Sciatic nerve (tissue), 2 donors: Measurements from ENCODE around the gene RASSF9. TPM values are rescaled to one million over a fixed set of nuclear protein-coding genes. Genes with fewer than 3 reads are reported as not detected.

ENCODE experiments used
- ATAC-seq: fragments of 200-7000 bp; cut with Tn5 transposase; one replicate; pipeline ENCODE4 v1.9.1; 2020; ENCODE audit warnings: mild to moderate bottlenecking, moderate library complexity
- DNase-seq: peaks from one replicate; pipeline ENCODE4 v3.0.0-alpha.2; 2020; ENCODE audit warnings: low spot score
- intact Hi-C: fragments of 100-400 bp; cut with DNase I; formaldehyde crosslinking; loops from one replicate; pipeline ENCODE4 v1.14.2; 2022
- total RNA-seq: library from RNA; stranded (reverse); fragmentation: NEBNext Ultra II Directional; extraction: Animal tissue kit (Norgen Biotek cat#: 25700); gene quantifications from one replicate; pipeline ENCODE4 v1.2.1, GENCODE V29; 2021
- donor health status: DM: no; HTN: no; CAD: no.
- donor health status: DM: no; HTN: no; CAD: no.

The RASSF9 gene
- total RNA-seq, 1 donor from 2014 or later, result 8.5 TPM

DNA sequence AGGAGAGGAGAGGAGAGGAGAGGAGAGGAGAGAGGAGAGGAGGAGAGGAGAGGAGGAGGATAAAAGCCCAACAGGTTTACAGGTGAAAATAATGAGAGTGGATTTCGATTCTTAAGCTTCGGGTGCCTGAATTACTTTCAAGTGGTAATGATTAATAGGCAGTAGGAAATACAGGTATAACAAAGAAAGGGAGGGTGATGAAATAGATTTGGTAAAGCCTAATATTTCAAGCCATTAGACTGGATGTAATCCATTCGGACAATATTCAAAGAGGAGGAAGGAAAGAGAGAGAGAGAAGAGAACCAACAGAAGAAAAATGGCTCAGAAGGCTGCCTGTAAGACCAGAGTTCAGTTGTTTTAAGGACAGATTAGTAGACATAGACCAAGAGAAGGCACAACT is 76.6 kb downstream of the RASSF9 start:
- ATAC-seq, result no peak
- intact Hi-C loops, result no loop called here

DNA sequence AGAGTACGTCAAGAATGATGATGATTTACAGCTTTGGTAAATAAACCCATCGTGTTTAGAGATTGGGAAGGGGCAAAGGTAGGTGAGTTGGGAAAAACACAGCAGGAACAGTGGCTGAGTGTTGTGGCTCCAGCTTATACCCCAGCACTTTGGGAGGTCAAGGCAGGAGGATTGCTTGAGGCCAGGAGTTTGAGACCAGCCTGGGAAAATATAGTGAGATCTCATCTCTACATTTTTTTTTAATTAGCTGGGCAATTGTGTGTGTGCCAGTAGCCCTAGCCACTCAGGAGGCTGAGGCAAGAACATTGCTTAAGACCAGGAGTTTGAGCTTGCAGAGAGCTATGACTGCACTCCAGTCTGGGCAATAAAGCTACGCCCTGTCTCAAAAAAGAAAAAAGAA is 77.1 kb downstream of the RASSF9 start:
- ATAC-seq (no peak), DNase-seq (no peak)
- intact Hi-C loops, result no loop called here

More for the DNA sequence above, 76.6 kb downstream of the RASSF9 start:
- no peak for DNase-seq

DNA sequence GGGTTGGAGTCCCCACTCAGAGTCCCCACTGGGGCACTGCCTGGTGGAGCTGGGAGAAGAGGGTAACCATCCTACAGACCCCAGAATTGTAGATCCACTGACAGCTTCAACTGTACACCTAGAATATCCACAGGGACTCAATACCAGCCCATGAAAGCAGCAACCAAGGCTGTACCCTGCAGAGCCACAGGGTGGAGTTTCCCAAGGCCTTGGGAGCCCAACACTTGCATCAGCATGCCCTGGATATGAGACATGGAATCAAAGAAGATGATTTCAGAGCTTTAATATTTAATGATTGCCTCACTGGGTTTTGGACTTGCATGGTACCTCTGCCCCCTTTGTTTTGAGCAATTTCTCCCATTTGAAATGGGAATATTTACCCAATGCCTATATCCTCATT is 80.4 kb downstream of the RASSF9 start:
- intact Hi-C loops, result no loop called here
- ATAC-seq (no peak), DNase-seq (no peak)

Other genes with a start within 250 kb of the RASSF9 start
- gene NTS, start 37.9 kb upstream of the RASSF9 start, total RNA-seq, result not detected